Stimulated activated memory B cell treated with anti-CD40 and anti-IgM and Interleukin-4, amounts not matched to agents 10 μg/mL and 1 μg/mL and 100 μg/mL, for 72 hours (primary cell): ENCODE data around the gene KLC1.

Experiments
- ATAC-seq: fragments of 150-1000 bp; cut with Tn5 transposase; 2 replicates; pipeline ENCODE4 v1.10.0; 2021
- H3K27ac Mint-ChIP-seq: one replicate; pipeline ENCODE4 v1.8.0; 2022; ENCODE audit warnings: mild to moderate bottlenecking, mixed read lengths
- H3K27me3 Mint-ChIP-seq: one replicate; pipeline ENCODE4 v1.8.0; 2022; ENCODE audit warnings: mixed read lengths
- H3K36me3 Mint-ChIP-seq: one replicate; pipeline ENCODE4 v1.8.0; 2022; ENCODE audit warnings: mixed read lengths
- H3K4me1 Mint-ChIP-seq: one replicate; pipeline ENCODE4 v1.8.0; 2022; ENCODE audit warnings: mixed read lengths
- H3K4me3 Mint-ChIP-seq: one replicate; pipeline ENCODE4 v1.8.0; 2022; ENCODE audit warnings: mild to moderate bottlenecking, moderate library complexity, mixed read lengths
- H3K9me3 Mint-ChIP-seq: one replicate; pipeline ENCODE4 v1.8.0; 2022; ENCODE audit warnings: mixed read lengths

The KLC1 gene

DNA sequence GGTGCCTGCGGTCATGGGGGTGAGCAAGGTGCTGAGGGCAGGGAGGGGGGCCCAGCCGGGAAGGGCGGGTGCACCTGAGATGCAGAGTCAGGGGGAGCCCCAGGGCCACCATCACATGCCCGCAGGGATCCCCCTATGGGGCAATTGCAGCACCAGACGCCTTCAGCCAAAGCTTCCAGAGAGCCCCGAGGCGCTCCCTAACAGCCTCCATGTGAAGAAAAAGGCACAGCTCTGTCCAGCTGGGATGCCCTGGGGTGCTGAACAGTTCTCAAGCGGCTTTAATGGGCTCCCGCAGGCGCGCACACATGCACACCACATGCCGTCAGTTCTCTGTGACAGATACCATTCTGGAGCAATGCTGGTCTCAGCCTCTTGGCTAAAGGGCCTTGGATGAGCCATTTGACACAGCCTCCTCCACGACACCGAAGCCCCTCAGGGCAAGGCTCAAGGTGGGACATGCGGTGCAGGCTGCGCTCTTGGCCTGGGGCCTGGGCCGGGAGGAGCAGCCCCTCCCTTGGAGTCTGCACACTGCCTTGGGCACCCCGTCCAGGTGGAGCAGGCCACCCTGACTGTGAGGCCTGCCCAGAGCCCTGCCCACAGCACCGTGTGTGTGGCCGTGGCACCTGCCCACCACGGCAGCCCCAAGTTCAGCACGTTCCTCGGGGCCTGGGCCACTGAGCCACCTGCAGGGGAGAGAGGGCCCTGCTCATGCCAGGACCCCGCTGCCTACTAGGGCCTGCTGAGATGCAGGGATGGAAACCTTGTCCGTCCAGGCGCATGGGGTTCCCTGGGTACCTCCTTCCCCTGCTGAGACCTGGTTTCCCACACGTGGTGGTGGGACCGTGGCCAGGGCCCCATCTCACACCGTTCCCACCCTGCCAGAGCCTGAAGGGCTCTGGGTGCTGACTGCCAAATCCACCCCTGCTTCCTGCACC, 78.6 kb downstream of the KLC1 start:
- H3K9me3 Mint-ChIP-seq, result no peaks in the 10 kb centered on the region
- H3K36me3 Mint-ChIP-seq, result peaks cover 43% of the 10 kb centered on the region
- H3K27me3 Mint-ChIP-seq, result no peaks in the 10 kb centered on the region
- peaks cover 30% of the 10 kb centered on the region for H3K4me1 Mint-ChIP-seq
- H3K4me3 Mint-ChIP-seq, result no peak overlapping the region
- peak; percentile 9 for ATAC-seq
- no peak overlapping the region for H3K27ac Mint-ChIP-seq

DNA sequence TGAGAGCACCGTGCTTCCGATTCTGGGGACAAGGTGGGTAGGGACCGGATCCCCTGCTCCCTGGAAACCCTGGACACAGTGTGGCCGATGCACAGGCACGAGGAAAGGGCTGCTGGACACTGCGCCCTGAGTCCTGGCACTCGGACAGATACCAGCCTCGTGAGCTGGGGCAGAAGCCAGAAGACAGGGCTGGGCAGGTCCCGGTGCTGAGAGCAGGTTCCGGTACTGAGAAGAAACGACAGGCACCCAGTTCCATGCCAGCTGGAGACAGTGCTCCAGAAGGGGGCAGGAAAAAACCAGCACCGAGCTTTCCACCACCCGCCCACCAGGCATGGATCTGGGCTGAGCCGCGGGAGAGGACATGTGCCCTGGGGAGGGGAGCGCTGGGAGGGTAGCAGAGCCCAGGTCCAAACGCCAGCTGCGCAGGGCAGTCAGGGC, 79.8 kb downstream of the KLC1 start:
- H3K9me3 Mint-ChIP-seq, result no peaks in the 10 kb centered on the region
- no peaks in the 10 kb centered on the region for H3K27me3 Mint-ChIP-seq
- peaks cover 31% of the 10 kb centered on the region for H3K4me1 Mint-ChIP-seq
- ATAC-seq, result no peak
- no peak overlapping the region for H3K27ac Mint-ChIP-seq
- no peak overlapping the region for H3K4me3 Mint-ChIP-seq
- peaks cover 32% of the 10 kb centered on the region for H3K36me3 Mint-ChIP-seq

DNA sequence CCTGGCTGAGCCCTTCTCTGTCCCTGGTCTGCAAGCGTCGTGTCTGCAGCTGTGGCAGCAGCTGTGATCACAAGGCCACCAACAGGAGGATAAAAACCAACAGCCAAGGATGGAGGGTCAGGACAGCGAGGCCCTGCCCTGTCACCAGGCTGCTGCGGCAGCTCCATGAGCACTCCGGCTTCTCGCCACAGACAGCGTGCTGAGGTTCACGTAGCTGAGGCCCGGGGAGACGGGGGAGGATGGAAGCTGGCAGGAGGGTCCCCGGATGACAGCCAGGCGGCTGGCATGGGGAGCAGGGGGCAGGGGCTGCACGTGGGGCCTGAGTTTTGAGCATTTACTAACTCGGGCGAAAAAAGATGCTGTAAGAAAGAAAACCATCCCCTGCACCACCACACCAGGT, 80.8 kb downstream of the KLC1 start:
- H3K4me1 Mint-ChIP-seq, result peaks cover 29% of the 10 kb centered on the region
- no peaks in the 10 kb centered on the region for H3K9me3 Mint-ChIP-seq
- H3K27ac Mint-ChIP-seq, result no peak overlapping the region
- no peak overlapping the region for H3K4me3 Mint-ChIP-seq
- H3K27me3 Mint-ChIP-seq, result no peaks in the 10 kb centered on the region
- no peak for ATAC-seq
- H3K36me3 Mint-ChIP-seq, result peaks cover 24% of the 10 kb centered on the region

DNA sequence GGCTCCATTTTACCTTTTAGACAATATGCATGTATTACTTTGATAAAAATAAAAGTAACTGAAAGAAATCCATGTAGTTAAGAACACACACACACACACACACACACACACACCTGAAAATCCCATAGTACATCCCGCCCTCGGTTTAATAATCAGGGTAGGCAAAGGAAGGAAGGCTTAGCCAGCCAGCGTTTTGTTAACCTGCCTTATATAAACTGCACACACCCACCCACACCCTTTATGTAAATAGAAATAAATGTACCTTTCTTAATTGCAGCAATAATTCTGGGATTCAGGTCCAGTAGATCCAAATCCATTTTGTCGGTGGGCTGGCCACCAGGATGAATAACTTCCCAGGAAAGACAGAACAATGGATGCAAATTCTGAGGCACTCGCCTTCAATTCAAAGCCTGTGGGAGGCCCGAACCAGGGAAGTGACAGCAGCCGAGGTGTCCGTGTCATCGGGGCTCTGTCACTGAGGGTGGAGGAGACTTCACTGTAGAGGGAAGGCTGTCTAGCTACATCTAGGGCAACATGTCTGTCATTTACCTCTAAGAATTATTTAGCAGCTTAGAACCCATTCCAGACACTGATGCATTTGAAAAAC, 81.9 kb downstream of the KLC1 start:
- Mint-ChIP-seq H3K27ac (peak overlapping the region; percentile 35), H3K27me3 (no peaks in the 10 kb centered on the region), H3K4me1 (peaks cover 25% of the 10 kb centered on the region), H3K36me3 (peaks cover 17% of the 10 kb centered on the region), H3K4me3 (no peak overlapping the region), H3K9me3 (no peaks in the 10 kb centered on the region)
- ATAC-seq, result no peak

DNA sequence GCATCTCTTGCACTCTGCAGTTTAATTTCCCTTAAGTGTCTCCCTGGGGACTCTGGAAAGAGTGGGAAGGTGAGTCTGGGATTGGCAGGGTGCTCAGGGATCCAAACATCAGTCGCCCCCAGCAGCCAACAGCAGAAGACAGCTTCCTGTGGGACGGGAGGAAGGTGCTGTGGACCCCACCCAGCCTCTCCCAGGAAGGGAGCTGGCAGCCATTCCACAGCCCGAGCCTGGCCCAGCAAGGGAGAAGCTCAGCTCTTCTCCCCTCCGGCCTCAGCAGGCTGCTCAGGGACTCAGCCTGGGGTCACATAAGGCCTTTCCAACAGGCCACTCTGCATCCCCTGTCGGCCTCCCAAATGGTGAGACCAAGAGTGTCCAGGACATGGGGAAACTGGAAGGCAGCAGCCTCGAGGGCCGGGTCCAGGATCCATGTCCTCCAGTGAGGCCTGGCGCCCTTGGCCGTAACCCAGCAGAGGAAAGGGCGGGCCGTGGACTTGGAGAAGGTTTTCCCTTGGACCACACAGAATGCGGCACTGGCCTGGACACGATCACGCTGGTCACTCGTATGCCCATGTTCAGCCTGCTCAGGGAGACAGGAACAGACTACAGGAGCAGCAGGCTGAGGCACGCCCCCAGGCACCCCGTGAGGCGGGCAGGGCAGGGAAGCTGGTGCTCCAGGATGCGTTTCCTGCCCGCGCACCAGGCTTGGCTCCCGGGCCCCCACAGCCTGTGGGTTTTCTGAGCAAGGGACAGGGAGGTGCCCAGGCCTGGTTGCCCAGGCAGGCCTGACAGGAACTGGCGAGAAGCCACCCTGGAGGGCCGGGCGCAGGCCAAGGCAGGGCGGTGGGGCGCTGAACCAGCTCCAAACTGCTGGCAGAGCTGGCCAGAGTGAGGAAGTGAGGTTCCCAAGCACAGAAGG, 82.8 kb downstream of the KLC1 start:
- Mint-ChIP-seq H3K27me3 (no peaks in the 10 kb centered on the region), H3K36me3 (peaks cover 17% of the 10 kb centered on the region), H3K9me3 (no peaks in the 10 kb centered on the region), H3K4me1 (peaks cover 29% of the 10 kb centered on the region), H3K4me3 (no peak overlapping the region), H3K27ac (peak overlapping the region; percentile 35)
- ATAC-seq, result no peak

DNA sequence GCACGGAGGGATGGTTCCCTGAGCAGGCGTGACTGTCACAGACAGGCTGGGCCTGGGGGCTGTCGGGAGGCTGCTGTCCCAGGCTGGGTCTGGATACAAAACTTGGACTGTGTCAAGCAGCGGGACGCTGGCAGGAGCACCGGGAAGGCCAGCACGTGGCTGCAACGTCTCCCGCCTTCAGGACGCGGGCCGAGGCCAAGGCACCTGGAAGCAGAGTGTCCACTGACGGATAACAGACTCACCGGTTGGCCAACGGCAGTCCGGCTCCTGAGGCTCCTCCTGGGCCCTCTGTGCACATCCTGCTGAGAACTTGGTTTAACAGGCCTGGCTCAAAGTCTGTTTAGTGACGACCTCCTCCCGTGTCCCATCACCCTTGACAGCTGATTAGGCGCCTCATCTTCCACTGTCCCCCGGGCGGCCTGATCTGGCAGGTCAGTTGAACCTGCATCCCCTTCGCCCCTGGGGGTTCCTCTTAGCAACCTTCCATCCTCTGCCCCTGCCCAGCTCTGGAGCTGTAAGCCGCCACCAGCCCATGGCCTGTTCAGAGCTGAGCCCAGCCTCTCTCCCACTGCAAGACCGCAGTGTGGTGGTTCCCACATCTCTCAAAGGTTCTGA, 83.7 kb downstream of the KLC1 start:
- no peaks in the 10 kb centered on the region for H3K27me3 Mint-ChIP-seq
- no peak overlapping the region for H3K4me3 Mint-ChIP-seq
- H3K27ac Mint-ChIP-seq, result peak overlapping the region; percentile 29
- no peak for ATAC-seq
- H3K4me1 Mint-ChIP-seq, result peaks cover 39% of the 10 kb centered on the region
- H3K36me3 Mint-ChIP-seq, result peaks cover 17% of the 10 kb centered on the region
- no peaks in the 10 kb centered on the region for H3K9me3 Mint-ChIP-seq

DNA sequence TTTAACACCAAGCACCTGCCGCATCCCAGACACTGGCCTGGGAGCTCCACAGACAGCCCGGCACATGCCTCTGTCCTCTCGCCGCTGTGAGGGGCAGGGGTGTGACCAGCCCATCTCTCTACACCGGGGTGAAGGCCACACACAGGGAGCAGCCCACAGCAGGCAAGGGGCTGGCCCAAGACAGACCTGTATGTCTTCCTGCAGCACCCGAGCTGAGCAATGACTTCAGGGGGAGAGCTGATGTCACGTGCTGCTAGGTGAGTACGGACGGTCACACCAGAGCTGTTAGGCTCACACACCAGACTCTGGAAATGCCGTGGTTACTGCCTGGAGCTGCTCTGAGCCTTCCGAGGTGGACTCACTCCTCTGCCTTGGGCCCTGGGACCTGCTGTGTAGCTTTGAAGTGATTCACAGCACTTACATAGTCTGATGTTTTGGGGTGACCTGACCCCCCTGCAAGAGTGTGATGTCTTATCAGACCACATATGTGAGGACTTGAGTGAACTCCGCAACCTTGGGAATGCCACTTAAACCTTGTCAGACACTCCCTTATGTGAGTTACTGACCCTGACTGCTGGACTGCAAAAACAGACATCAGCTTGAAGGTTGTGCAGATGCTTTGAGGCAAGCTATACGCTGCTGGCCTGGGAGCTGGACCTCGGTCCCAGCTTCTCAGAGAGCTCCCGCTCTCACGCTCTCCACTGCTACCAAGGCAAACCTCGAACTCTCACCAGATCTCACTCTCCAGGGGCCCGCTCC, 84.5 kb downstream of the KLC1 start:
- ATAC-seq, result no peak
- Mint-ChIP-seq H3K4me1 (peaks cover 43% of the 10 kb centered on the region), H3K4me3 (peak overlapping the region; percentile 88), H3K36me3 (peaks cover 10% of the 10 kb centered on the region), H3K27ac (peak overlapping the region; percentile 75), H3K9me3 (no peaks in the 10 kb centered on the region), H3K27me3 (no peaks in the 10 kb centered on the region)

DNA sequence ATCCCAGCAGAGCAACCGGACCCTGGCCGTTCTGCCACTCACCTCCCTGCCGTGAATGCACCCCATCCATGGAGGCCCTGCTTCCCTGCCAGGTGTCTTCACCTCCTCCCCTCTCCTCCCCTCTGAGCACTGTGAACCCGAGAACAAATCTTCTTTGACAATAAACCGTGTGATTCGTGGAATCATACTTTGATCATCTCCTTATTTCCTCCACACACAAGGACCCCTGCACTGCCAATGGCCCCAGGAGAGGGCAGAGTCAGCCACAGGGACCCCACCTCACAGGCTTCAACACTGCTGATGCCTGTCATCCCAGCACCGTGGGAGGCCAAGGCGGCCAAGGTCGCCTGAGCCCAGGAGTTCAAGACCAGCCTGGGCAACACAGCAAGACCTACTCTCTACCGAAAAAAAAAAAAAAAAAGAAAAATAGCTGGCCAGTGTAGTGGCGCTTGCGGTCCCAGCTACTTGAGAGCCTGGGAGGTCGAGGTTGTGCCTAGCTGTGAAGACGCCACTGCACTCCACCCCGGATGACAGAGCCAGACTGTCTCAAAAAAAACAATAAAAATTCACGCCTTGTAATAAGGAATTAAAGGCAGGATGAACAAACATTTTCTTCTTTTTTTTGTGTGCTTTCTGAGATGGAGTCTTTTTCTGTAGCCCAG, 85.2 kb downstream of the KLC1 start:
- peak overlapping the region; percentile 75 for H3K27ac Mint-ChIP-seq
- no peak for ATAC-seq
- peak overlapping the region; percentile 88 for H3K4me3 Mint-ChIP-seq
- no peaks in the 10 kb centered on the region for H3K9me3 Mint-ChIP-seq
- H3K4me1 Mint-ChIP-seq, result peaks cover 48% of the 10 kb centered on the region
- no peaks in the 10 kb centered on the region for H3K27me3 Mint-ChIP-seq
- H3K36me3 Mint-ChIP-seq, result peaks cover 3% of the 10 kb centered on the region

DNA sequence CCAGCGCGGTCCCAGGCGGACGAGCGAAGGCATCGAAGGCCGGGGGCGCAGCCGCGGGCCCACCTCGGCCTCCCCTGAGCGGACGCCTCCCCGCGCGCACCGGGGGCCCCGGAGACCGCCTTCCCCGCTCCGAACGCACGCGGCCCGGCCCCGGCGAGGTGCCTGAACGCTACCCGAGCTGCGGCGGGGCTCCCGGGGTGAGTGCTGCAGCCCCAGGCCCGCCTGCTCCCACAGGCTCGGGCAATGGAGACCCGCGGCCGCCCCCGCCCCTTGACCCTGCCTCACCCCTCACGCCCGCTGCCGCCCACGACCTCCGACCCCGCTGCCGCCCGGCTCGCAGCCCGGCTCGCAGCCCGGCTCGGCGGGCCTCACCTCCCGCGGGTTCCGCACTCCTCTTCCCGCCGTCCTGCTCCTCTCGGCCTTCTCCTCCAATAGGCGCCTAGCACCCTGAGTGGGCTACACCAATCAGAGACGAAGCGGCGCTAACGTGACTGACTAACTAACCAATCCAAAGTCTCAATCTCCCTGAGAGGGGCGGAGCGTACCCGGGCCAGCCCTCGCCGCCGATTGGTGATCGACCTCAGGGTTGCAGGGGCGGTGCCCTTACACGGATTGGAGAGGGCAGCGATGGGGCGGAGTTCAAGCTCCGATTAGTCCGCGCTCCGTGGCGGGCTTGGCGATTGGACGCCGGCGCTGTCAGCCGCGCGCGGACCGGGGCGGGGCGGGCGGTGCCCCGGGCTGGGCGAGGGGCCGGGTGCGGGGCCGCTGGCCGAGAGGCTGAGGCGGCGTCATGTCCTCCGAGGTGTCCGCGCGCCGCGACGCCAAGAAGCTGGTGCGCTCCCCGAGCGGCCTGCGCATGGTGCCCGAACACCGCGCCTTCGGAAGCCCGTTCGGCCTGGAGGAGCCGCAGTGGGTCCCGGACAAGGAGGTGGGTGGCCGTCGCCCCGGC, 86.3 kb downstream of the KLC1 start, which contains the start of the genes XRCC3 and ZFYVE21:
Gene XRCC3 (minus strand): TSS at position 400 of the 949 bp plus-strand sequence. CDS start 4,364 bp downstream, outside the sequence.
Gene ZFYVE21 (plus strand): TSS at position 759 of the 949 bp plus-strand sequence. CDS start 32 bp downstream, at position 791.
- peaks cover 51% of the 10 kb centered on the region for H3K4me1 Mint-ChIP-seq
- H3K27me3 Mint-ChIP-seq, result no peaks in the 10 kb centered on the region
- no peaks in the 10 kb centered on the region for H3K9me3 Mint-ChIP-seq
- peak within 1 kb of the TSS; percentile 75 for H3K27ac Mint-ChIP-seq
- peak within 1 kb of the TSS; percentile 88 for H3K4me3 Mint-ChIP-seq
- ATAC-seq, result peak; percentile 97
- no peaks in the 10 kb centered on the region for H3K36me3 Mint-ChIP-seq

DNA sequence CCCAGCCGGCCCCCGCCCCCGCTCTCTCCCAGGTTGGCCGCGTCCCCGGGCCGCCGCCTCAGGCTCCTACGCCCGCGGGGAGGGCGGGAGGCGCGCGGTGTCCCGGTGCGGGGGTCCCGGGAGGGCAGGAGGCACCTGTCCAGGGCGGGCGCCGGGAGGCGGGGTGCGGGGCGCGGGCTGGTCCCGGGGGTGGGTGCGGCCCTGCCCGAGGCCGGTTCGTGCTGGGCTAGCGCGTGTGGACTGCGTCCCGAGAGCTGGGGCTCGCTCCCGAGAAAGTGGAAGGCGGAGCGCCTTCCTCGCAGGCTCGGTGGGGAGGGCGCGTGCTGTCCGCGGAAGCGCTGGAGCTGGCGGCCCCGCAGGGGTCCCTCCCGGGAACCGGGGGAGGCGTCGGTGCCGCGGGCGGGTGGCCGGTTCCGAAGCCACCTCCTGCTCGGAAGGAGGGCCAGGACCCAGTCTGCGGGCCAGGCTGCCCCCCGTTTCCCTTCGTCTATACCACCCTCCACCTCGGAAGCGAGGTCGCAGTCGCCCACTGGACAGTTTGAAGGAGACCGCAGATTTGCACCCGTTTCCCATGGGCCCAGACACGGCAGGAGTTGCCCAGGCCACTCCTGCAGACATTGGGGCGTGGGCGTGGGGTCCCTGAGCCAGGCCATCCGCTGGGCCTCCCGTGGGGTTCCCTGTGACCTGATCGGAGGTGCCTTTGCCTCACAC, 87.2 kb downstream of the KLC1 start:
- Mint-ChIP-seq H3K4me1 (peaks cover 51% of the 10 kb centered on the region), H3K27me3 (no peaks in the 10 kb centered on the region), H3K9me3 (no peaks in the 10 kb centered on the region), H3K36me3 (no peaks in the 10 kb centered on the region), H3K27ac (no peak overlapping the region), H3K4me3 (peak overlapping the region; percentile 88)
- ATAC-seq, result peak; percentile 14

DNA sequence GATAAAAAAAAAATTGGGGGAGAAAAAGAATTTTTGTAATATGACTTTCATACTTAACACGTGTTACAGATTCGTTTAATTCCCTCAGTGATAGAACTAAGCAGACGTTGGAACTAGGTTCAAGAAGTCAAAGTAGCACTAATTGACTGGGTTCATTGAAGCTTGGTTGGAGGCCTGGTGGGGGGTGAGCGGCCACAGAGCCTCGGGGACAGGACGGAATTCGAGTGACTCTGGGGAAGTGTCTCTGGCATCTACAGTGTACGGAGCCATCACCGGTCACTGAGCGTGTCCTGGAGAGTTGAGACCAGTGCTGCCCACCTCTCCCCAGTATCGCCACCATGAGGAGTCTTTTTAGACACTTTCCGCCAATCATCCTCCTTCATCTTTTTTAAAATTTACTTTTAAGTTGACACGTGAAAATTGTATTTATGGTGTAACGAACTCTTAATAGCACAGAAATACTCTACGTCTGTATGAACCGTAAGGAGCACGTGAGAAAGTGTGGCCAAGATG, 87.9 kb downstream of the KLC1 start:
- Mint-ChIP-seq H3K4me1 (peaks cover 51% of the 10 kb centered on the region), H3K4me3 (peak overlapping the region; percentile 72), H3K27me3 (no peaks in the 10 kb centered on the region), H3K27ac (no peak overlapping the region), H3K36me3 (no peaks in the 10 kb centered on the region), H3K9me3 (no peaks in the 10 kb centered on the region)
- no peak for ATAC-seq

DNA sequence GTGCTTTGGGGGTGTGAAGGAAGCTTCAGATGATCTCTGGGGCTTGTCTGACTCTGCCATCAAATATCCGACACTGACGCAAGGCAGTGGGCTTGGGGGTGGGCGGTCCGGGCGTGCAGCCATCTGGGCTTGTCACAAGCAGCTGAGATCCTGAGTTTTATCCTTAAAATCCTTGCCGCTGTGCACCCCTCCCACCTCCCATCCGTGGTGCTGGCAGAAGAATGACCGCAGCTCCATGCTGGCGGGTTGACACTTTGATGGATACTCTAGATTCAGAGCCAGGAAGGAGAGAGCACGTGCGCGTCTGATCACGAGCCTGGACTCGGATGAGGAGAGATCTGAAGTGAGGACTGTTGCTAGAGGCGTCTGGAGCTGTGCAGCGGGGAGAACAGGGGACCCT, 89.6 kb downstream of the KLC1 start:
- Mint-ChIP-seq H3K27me3 (no peaks in the 10 kb centered on the region), H3K36me3 (no peaks in the 10 kb centered on the region), H3K27ac (no peak overlapping the region), H3K4me1 (peaks cover 40% of the 10 kb centered on the region), H3K9me3 (no peaks in the 10 kb centered on the region), H3K4me3 (no peak overlapping the region)
- no peak for ATAC-seq
